Duodenal mucosa (tissue), 2 donors: ENCODE results near the gene MYL4.
"Not testable (repeated sequence)": the region's sequence is repeated elsewhere in the genome, so short reads cannot be mapped to it uniquely, and the experiment has no call there.

ENCODE experiments used
- H3K27ac ChIP-seq: one replicate; pipeline ENCODE4 v1.7.0; 2013; ENCODE audit warnings: low read depth, low read length
- H3K27me3 ChIP-seq, 2 donors: one replicate each; pipeline ENCODE4 v1.7.0; 2013; ENCODE audit warnings: low read length in 2 of 2, control low read depth in 1 of 2; ENCODE audit not compliant: insufficient read depth in 2 of 2, control insufficient read depth in 1 of 2
- H3K36me3 ChIP-seq, 2 donors: one replicate each; pipeline ENCODE4 v1.7.0; 2013; ENCODE audit warnings: low read length in 2 of 2, control low read depth in 1 of 2; ENCODE audit not compliant: insufficient read depth in 2 of 2, control insufficient read depth in 1 of 2
- H3K4me1 ChIP-seq, 2 donors: one replicate each; pipeline ENCODE4 v1.7.0; 2013; ENCODE audit warnings: low read length in 2 of 2, control low read depth in 1 of 2; ENCODE audit not compliant: insufficient read depth in 2 of 2, control insufficient read depth in 1 of 2
- H3K4me3 ChIP-seq, 2 donors: one replicate each; pipeline ENCODE4 v1.7.0; 2013; ENCODE audit warnings: low read length in 2 of 2, low read depth in 1 of 2
- H3K9ac ChIP-seq, 2 donors: one replicate each; pipeline ENCODE4 v1.7.0; 2013; ENCODE audit warnings: low read length in 2 of 2, low read depth in 1 of 2
- H3K9me3 ChIP-seq, 2 donors: one replicate each; pipeline ENCODE4 v1.7.0; 2013; ENCODE audit warnings: low read length in 2 of 2, control low read depth in 1 of 2; ENCODE audit not compliant: control insufficient read depth in 1 of 2

Gene MYL4

DNA sequence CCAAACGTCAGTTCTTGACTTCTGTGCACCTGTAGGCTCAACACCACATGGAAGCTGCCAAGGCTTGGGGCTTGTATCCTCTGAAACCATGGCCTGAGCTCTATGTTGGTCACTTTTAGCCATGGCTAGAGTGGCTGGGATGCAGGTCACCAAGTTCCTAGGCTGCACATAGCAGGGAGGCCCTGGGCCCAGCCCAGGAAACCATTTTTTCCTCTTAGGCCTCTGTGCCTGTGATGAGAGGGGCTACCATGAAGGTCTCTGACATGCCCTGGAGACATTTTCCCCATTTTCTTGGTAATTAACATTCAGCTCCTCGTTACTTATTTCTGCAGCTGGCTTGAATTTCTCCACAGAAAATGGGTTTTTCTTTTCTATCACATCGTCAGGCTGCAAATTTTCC, 59.8 kb downstream of the MYL4 start:
- H3K4me3 ChIP-seq, H3K9ac ChIP-seq, H3K36me3 ChIP-seq, H3K27me3 ChIP-seq, H3K9me3 ChIP-seq, H3K27ac ChIP-seq: not testable (repeated sequence)
- H3K4me1 ChIP-seq = peaks cover 7 to 13% of the 10 kb centered on the region in 2 donors

DNA sequence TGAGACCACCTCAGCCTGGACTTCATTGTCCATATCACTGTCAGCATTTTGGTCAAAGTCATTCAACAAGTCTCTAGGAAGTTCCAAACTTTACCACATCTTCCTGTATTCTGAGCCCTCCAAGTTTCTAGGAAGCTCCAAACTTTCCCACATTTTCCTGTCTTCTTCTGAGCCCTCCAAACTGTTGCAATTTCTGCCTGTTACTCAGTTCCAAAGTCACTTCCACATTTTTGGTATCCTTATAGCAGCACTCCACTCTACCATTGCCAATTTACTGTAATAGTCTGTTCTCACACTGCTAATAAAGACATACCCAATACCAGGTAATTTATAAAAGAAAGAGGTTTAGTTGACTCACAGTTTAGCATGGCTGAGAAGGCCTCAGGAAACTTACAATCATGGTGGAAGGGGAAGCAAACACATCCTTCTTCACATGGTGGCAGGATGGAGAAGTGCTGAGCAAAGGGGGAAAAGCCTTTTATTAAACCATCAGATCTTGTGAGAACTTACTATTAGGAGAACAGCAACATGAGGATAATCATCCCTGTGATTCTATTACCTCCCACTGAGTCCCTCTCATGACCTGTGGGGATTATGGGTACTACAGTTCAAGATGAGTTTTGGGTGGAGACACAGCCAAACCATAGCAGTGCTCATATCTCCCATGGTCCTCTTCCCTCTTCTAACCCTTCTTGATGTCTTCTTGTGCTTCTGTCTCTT, 60.6 kb downstream of the MYL4 start:
- H3K4me1 ChIP-seq = peaks cover 7 to 13% of the 10 kb centered on the region in 2 donors
- H3K27me3 ChIP-seq, H3K36me3 ChIP-seq, H3K27ac ChIP-seq, H3K4me3 ChIP-seq, H3K9ac ChIP-seq, H3K9me3 ChIP-seq: not testable (repeated sequence)

DNA sequence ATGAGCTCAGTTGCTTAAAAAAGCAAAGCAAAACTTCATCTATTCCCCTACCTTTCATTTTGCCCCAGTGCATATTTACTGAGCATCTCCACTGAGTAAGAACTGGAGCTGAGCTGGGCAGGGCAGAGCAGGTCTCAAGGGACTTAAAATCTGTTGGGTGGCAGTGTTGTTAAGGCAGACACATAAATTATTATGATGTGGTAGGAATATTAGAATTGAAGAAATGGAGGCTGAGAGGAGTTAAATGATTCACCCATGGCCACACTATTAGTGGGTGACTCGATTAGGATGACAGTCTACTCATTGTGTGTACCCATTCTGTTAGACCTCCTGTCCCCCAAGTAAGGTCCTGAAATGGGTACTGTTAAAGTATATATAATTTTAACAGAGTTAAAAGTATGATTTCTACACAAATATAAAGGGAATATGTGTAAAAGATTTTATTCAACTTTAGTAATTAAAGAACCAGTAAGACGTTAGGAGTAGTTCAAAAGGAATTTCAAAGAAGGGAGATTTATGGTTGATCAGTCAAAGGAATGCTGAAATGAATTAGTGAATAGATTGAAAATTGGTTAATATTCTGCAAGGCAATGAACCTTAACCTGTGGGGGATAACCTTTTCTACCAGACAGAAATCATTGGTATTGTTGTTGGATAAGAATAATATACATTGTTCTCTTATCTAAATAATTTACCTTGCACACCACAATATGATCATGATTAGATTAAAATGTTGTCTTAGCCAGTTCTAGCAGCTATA, 62.0 kb downstream of the MYL4 start:
- Histone ChIP-seq H3K4me1 (peaks cover 7 to 14% of the 10 kb centered on the region in 2 donors), H3K36me3 (no peaks in the 10 kb centered on the region), H3K4me3 (no peak overlapping the region), H3K9ac (no peak overlapping the region), H3K27ac (no peak overlapping the region), H3K27me3 (no peaks in the 10 kb centered on the region), H3K9me3 (no peaks in the 10 kb centered on the region)

DNA sequence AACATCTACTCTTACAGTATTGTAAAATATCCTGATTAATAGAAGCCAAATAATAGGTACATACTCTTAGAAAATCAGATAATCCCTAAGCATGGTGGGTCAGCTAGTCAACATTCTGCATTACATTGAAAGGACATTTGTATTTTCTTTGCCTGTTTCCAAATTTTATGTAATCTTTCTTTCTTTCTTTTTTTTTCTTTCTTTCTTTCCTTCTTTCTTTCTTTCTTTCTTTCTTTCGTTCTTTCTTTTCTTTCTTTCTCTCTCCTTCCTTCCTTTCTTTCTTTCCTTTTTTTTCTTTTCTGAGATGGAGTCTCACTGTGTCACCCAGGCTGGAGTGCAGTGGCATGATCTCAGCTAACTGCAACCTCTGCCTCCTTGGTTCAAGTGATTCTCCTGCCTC, 63.3 kb downstream of the MYL4 start:
- Histone ChIP-seq H3K36me3 (no peaks in the 10 kb centered on the region), H3K4me1 (peaks cover 15 to 18% of the 10 kb centered on the region in 2 donors), H3K4me3 (no peak overlapping the region), H3K27ac (no peak overlapping the region), H3K9ac (no peak overlapping the region), H3K27me3 (no peaks in the 10 kb centered on the region), H3K9me3 (no peaks in the 10 kb centered on the region)

DNA sequence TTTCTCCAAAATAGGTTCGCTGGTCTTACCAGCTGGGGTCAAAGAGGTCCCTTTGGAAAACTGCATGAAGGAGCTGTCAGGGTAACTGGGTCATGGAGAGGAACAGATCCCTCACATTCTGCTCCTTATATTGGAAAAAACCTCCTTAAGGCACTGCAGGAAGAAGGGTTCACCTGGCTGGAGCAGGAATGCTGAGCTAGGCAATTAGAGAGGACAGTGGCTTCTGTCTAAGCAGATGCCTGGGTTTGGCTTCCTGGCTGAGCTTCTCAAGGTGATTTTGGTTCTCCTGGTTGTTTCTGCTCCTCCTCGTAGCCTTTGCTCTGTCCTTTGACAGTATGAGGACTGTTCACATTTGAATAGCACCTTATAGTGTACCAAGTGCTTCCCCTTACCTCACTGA, 64.1 kb downstream of the MYL4 start:
- Histone ChIP-seq H3K9me3 (no peaks in the 10 kb centered on the region), H3K4me3 (no peak overlapping the region), H3K36me3 (no peaks in the 10 kb centered on the region), H3K27ac (no peak overlapping the region), H3K9ac (no peak overlapping the region), H3K4me1 (peaks cover 16 to 19% of the 10 kb centered on the region in 2 donors), H3K27me3 (no peaks in the 10 kb centered on the region)
